ENCODE results near the gene ACTN4. TPM values are rescaled to one million over a fixed set of nuclear protein-coding genes. Genes with fewer than 3 reads are reported as not detected.
A peak's percentile ranks its signal among the peaks of the same experiment; 100 is the strongest.

ACTN4 gene
- total and polyA plus RNA-seq, 2 of the 4 experiments (the other 2 are of a cell fraction) = 541 to 659 TPM

GRCh38 chr19:38692458-38693379 is 45.3 kb downstream of the ACTN4 start:
- DNase-seq (no peak), ATAC-seq (ENCODE audit: low read depth) (peak; percentile 12; the same call in 1 of the 2 replicates)
- Histone ChIP-seq H3K27ac (ENCODE audit: insufficient read depth, low read length) (peak overlapping the region; percentile 96), H4K5ac (ENCODE audit: low read depth, low read length) (peak overlapping the region; percentile 14), H3K27me3 (ENCODE audit: control insufficient read depth, insufficient read depth, low read length) (no peaks in the 10 kb centered on the region), H3K18ac (ENCODE audit: low read depth, low read length) (peak overlapping the region; percentile 81), H3K4me3 (ENCODE audit: insufficient read depth, low read depth, low read length) (no peak overlapping the region), H2BK15ac (ENCODE audit: low read depth, low read length) (peak overlapping the region; percentile 90), H3K9ac (ENCODE audit: low read depth, low read length) (peak overlapping the region; percentile 53), H3K9me1 (ENCODE audit: insufficient read depth, low read length) (peaks cover 41% of the 10 kb centered on the region), H3K4me1 (ENCODE audit: control insufficient read depth, insufficient read depth, low read length) (peaks cover 20% of the 10 kb centered on the region), H2BK20ac (ENCODE audit: low read depth, low read length) (peak overlapping the region; percentile 76; the same call in 1 of the 2 replicates), H2AFZ (replicated peaks; ENCODE audit: low read length, poor library complexity) (peak overlapping the region; percentile 51), H3K79me1 (ENCODE audit: low read depth in 1 of 2, low read length in 2 of 2) (peaks cover 0 to 93% of the 10 kb centered on the region in 2 experiments; a peak in 3 of 4 replicates), H4K8ac (ENCODE audit: low read depth in 2 of 2, low read length in 2 of 2) (peak overlapping the region; percentile 88 to 90), H3K4ac (ENCODE audit: low read depth, low read length) (peak overlapping the region; percentile 92), H2AK9ac (replicated peaks; ENCODE audit: low read depth, low read length, poor library complexity) (peak overlapping the region; percentile 95), H3K36me3 (ENCODE audit: control insufficient read depth, insufficient read depth, low read length) (peaks cover 26% of the 10 kb centered on the region), H3K56ac (ENCODE audit: extremely low read depth, insufficient read depth, low read length) (peak overlapping the region; percentile 72), H3K23ac (ENCODE audit: low read depth, low read length) (peak overlapping the region; percentile 64), H4K91ac (ENCODE audit: insufficient read depth, low read depth, low read length) (peak overlapping the region; percentile 95), H2BK120ac (ENCODE audit: low read depth, low read length) (peak overlapping the region; percentile 87), H4K20me1 (ENCODE audit: insufficient read depth, low read length) (peaks cover 45% of the 10 kb centered on the region), H3K9me3 (ENCODE audit: control insufficient read depth, insufficient read depth, low read length) (no peaks in the 10 kb centered on the region), H2BK5ac (ENCODE audit: low read depth, low read length, poor library complexity, severe bottlenecking) (peak overlapping the region; percentile 95), H2AK5ac (ENCODE audit: low read depth, low read length) (peak overlapping the region; percentile 99), H3K4me2 (ENCODE audit: low read depth, low read length) (no peak overlapping the region), H3K14ac (replicated peaks; ENCODE audit: low read depth, low read length) (peak overlapping the region; percentile 65)
- ChIA-PET CTCF (interaction anchor here (0.9 to 1.0 kb wide), 2 partner anchors 16 to 34 kb away, joined by 3 to 4 read pairs; no protein-coding TSS in a partner anchor), POLR2A (ENCODE audit: unreplicated experiment) (interaction anchor here (0.5 to 1.4 kb wide), 6 partner anchors 9 to 37 kb away, joined by 4 to 17 read pairs (median 4); no protein-coding TSS in a partner anchor)
- intact Hi-C loops (cut with micrococcal nuclease) = no loop called here
- in situ Hi-C loops (cut with MboI; ENCODE audit: low sequenced_read_pairs) = no loop called here
- BruUV-seq (replicated peaks) = no TSS peak
- 90% methylated on average over 2 of the region's 25 CpGs; no CpG with 5 or more reads in 1 of the 2 experiments for WGBS, 2 experiments (ENCODE audit: extremely low coverage in 2 of 2, insufficient read length in 1 of 2)
- dilution Hi-C loops (cut with HindIII; ENCODE audit: low sequenced_read_pairs, unreplicated experiment) = no loop called here
- TF ChIP-seq, protein P1, sequence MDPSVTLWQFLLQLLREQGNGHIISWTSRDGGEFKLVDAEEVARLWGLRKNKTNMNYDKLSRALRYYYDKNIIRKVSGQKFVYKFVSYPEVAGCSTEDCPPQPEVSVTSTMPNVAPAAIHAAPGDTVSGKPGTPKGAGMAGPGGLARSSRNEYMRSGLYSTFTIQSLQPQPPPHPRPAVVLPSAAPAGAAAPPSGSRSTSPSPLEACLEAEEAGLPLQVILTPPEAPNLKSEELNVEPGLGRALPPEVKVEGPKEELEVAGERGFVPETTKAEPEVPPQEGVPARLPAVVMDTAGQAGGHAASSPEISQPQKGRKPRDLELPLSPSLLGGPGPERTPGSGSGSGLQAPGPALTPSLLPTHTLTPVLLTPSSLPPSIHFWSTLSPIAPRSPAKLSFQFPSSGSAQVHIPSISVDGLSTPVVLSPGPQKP (IDR thresholded peaks at IDR 0.05; ENCODE audit: borderline replicate concordance, low read depth, low read length) = no peak
- TF ChIP-seq BHLHE40 (IDR thresholded peaks at IDR 0.05; ENCODE audit: low read depth, low read length) (no peak), POLR2A (IDR thresholded peaks at IDR 0.05; ENCODE audit: low read depth, low read length) (no peak), RFX5 (IDR thresholded peaks at IDR 0.05; ENCODE audit: low read depth, low read length) (no peak), FOS (IDR thresholded peaks at IDR 0.05; ENCODE audit: low read depth, low read length) (no peak), USF2 (IDR thresholded peaks at IDR 0.05; ENCODE audit: low read depth, low read length) (no peak), RCOR1 (IDR thresholded peaks at IDR 0.05; ENCODE audit: insufficient replicate concordance, low read length) (no peak), MAZ (IDR thresholded peaks at IDR 0.05; ENCODE audit: borderline replicate concordance, low read depth, low read length) (no peak), CHD1 (IDR thresholded peaks at IDR 0.05; ENCODE audit: low read depth, low read length) (no peak), CEBPB (IDR thresholded peaks at IDR 0.05; ENCODE audit: low read depth, low read length) (no peak), SMC3 (IDR thresholded peaks at IDR 0.05; ENCODE audit: low read depth, low read length) (no peak), RAD21 (IDR thresholded peaks at IDR 0.05; ENCODE audit: low read length) (no peak)
- TF ChIP-seq, protein P2, sequence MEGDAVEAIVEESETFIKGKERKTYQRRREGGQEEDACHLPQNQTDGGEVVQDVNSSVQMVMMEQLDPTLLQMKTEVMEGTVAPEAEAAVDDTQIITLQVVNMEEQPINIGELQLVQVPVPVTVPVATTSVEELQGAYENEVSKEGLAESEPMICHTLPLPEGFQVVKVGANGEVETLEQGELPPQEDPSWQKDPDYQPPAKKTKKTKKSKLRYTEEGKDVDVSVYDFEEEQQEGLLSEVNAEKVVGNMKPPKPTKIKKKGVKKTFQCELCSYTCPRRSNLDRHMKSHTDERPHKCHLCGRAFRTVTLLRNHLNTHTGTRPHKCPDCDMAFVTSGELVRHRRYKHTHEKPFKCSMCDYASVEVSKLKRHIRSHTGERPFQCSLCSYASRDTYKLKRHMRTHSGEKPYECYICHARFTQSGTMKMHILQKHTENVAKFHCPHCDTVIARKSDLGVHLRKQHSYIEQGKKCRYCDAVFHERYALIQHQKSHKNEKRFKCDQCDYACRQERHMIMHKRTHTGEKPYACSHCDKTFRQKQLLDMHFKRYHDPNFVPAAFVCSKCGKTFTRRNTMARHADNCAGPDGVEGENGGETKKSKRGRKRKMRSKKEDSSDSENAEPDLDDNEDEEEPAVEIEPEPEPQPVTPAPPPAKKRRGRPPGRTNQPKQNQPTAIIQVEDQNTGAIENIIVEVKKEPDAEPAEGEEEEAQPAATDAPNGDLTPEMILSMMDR (conservative IDR thresholded peaks at IDR 0.05; ENCODE audit: low read depth, low read length) = no peak

All from IMR-90 (cell line).